Stimulated activated naive CD8-positive, alpha-beta T cell treated with anti-CD3 and anti-CD28 coated beads, Interleukin-15, Interleukin-2, amounts not matched to agents 100 U/mL and 50 U/mL, for 24 hours (primary cell): Measurements from ENCODE around the gene NBPF6.
"Not testable (repeated sequence)": the region's sequence is repeated elsewhere in the genome, so short reads cannot be mapped to it uniquely, and the experiment has no call there.

Source experiments
- ATAC-seq: fragments of 150-1000 bp; cut with Tn5 transposase; one replicate; pipeline ENCODE4 v1.10.0; 2021
- DNase-seq: peaks from one replicate; pipeline ENCODE4 v3.0.0; 2021

NBPF6 gene

GRCh38 chr1:108502138-108502537 is 52.0 kb downstream of the NBPF6 start:
- no peak for DNase-seq
- no peak for ATAC-seq

GRCh38 chr1:108502624-108503023 is 52.5 kb downstream of the NBPF6 start:
- DNase-seq, result no peak
- no peak for ATAC-seq

GRCh38 chr1:108503062-108503733 is 53.1 kb downstream of the NBPF6 start:
- DNase-seq, result no peak
- ATAC-seq, result no peak

- no peak for DNase-seq
- ATAC-seq, result peak; percentile 78
Observed at GRCh38 chr1:108504447-108504846, 54.3 kb downstream of the NBPF6 start.

GRCh38 chr1:108505763-108506070 is 55.6 kb downstream of the NBPF6 start:
- ATAC-seq (no peak), DNase-seq (peak; percentile 12)

- ATAC-seq, result no peak
Observed at GRCh38 chr1:108511764-108512163, 61.6 kb downstream of the NBPF6 start.

GRCh38 chr1:108512239-108513043 is 62.3 kb downstream of the NBPF6 start:
- DNase-seq (no peak), ATAC-seq (no peak)

More at GRCh38 chr1:108511764-108512163, 61.6 kb downstream of the NBPF6 start:
- no peak for DNase-seq

GRCh38 chr1:108513044-108513415 is 62.9 kb downstream of the NBPF6 start:
- ATAC-seq (no peak), DNase-seq (no peak)

GRCh38 chr1:108513914-108514313 is 63.8 kb downstream of the NBPF6 start:
- not testable (repeated sequence) for DNase-seq, ATAC-seq

GRCh38 chr1:108517301-108517897 is 67.3 kb downstream of the NBPF6 start:
- ATAC-seq, DNase-seq: not testable (repeated sequence)
